ENCODE results near the gene KRTAP9-9.
"Not testable (repeated sequence)": the region's sequence is repeated elsewhere in the genome, so short reads cannot be mapped to it uniquely, and the experiment has no call there.

Gene KRTAP9-9

GRCh38 chr17:41255381-41256290, at the start of gene KRTAP9-9:
TSS of gene KRTAP9-9 (plus strand) at chr17:41255384.
- not testable (repeated sequence) for DNase-seq

GRCh38 chr17:41211845-41212466, 43.2 kb upstream of the KRTAP9-9 start:
- peak; percentile 41 for DNase-seq

- no peak for DNase-seq
Observed at GRCh38 chr17:41212524-41213169, 42.5 kb upstream of the KRTAP9-9 start.

GRCh38 chr17:41215681-41216080, 39.5 kb upstream of the KRTAP9-9 start:
- no peak for DNase-seq

GRCh38 chr17:41223821-41224220, 31.4 kb upstream of the KRTAP9-9 start:
- no peak for DNase-seq

GRCh38 chr17:41226051-41226450, 29.1 kb upstream of the KRTAP9-9 start:
- DNase-seq = no peak

- not testable (repeated sequence) for DNase-seq
Observed at GRCh38 chr17:41226598-41227095, 28.5 kb upstream of the KRTAP9-9 start, which contains the start of gene KRTAP9-2. TSS of gene KRTAP9-2 (plus strand) at chr17:41226648. CDS start at chr17:41226655, 7 bp downstream.

GRCh38 chr17:41230094-41230493, 25.1 kb upstream of the KRTAP9-9 start:
- DNase-seq = no peak

GRCh38 chr17:41231731-41232130, 23.5 kb upstream of the KRTAP9-9 start:
- DNase-seq = no peak

- not testable (repeated sequence) for DNase-seq
Observed at GRCh38 chr17:41232399-41233105, 22.6 kb upstream of the KRTAP9-9 start, which contains the start of gene KRTAP9-3. TSS of gene KRTAP9-3 (plus strand) at chr17:41232449. CDS start at chr17:41232502, 53 bp downstream.

- not testable (repeated sequence) for DNase-seq
Observed at GRCh38 chr17:41237116-41237515, 18.1 kb upstream of the KRTAP9-9 start.

- DNase-seq = not testable (repeated sequence)
Observed at GRCh38 chr17:41237949-41238437, 17.2 kb upstream of the KRTAP9-9 start, which contains the start of gene KRTAP9-8. TSS of gene KRTAP9-8 (plus strand) at chr17:41237999. CDS start at chr17:41238052, 53 bp downstream.

- DNase-seq = not testable (repeated sequence)
Observed at GRCh38 chr17:41246995-41247787, 8.0 kb upstream of the KRTAP9-9 start.

GRCh38 chr17:41249637-41250240, 5.4 kb upstream of the KRTAP9-9 start, which contains the start of gene KRTAP9-4:
TSS of gene KRTAP9-4 (plus strand) at chr17:41249687. CDS start at chr17:41249721, 34 bp downstream.
- DNase-seq = not testable (repeated sequence)

GRCh38 chr17:41251261-41251660, 3.9 kb upstream of the KRTAP9-9 start:
- no peak for DNase-seq

GRCh38 chr17:41254861-41255260, 323 bp upstream of the KRTAP9-9 start:
- no peak for DNase-seq

- DNase-seq = no peak
Observed at GRCh38 chr17:41256291-41256685, 1.1 kb downstream of the KRTAP9-9 start.

GRCh38 chr17:41258406-41258805, 3.2 kb downstream of the KRTAP9-9 start:
- no peak for DNase-seq

- DNase-seq = no peak
Observed at GRCh38 chr17:41263212-41263611, 8.0 kb downstream of the KRTAP9-9 start.

- DNase-seq = no peak
Observed at GRCh38 chr17:41264599-41264998, 9.4 kb downstream of the KRTAP9-9 start.

GRCh38 chr17:41265078-41265477, 9.9 kb downstream of the KRTAP9-9 start, which contains the start of gene KRTAP9-6:
TSS of gene KRTAP9-6 (plus strand) at chr17:41265378. CDS start at chr17:41265378, 0 bp downstream.
- DNase-seq = no peak

All from NCI-H1092 (cell line).